Upper lobe of left lung (tissue), 6 donors: ENCODE data around the gene TNFRSF8. TPM values are rescaled to one million over a fixed set of nuclear protein-coding genes. Genes with fewer than 3 reads are reported as not detected.

Experiments used
- ATAC-seq, 2 donors: fragments of 200-7000 bp; cut with Tn5 transposase; one replicate each; pipeline ENCODE4 v1.9.1; 2022; ENCODE audit warnings: mild to moderate bottlenecking in 2 of 2, moderate library complexity in 2 of 2; ENCODE audit not compliant: low FRiP score in 2 of 2
- DNase-seq, 2 donors: peaks; one replicate each; pipeline ENCODE4 v3.0.0-alpha.2; 2019 to 2020
- H3K27ac ChIP-seq, 4 donors: fragments of 200-600 bp; sonication (generic); one replicate each; pipeline ENCODE4 v1.5.1; 2016 to 2019
- H3K27me3 ChIP-seq, 4 donors: fragments of 200-600 bp; sonication (generic); one replicate each; pipeline ENCODE4 v1.5.1; 2017 to 2019
- H3K36me3 ChIP-seq, 4 donors: fragments of 200-600 bp; sonication (generic); one replicate each; pipeline ENCODE4 v1.5.1; 2016 to 2019
- H3K4me1 ChIP-seq, 4 donors: fragments of 200-600 bp; sonication (generic); one replicate each; pipeline ENCODE4 v1.5.1; 2018 to 2019
- H3K4me3 ChIP-seq, 4 donors: fragments of 200-600 bp; sonication (generic); one replicate each; pipeline ENCODE4 v1.5.1; 2017 to 2019; ENCODE audit warnings: mild to moderate bottlenecking in 2 of 4, moderate library complexity in 1 of 4
- H3K9me3 ChIP-seq, 4 donors: fragments of 200-600 bp; sonication (generic); one replicate each; pipeline ENCODE4 v1.5.1; 2018 to 2019
- CTCF ChIP-seq, 6 experiments: fragments of 450-650 bp in 4 of 6; fragments of 200-600 bp in 2 of 6; sonication (generic) in 2 of 6; IDR thresholded peaks; one replicate each; pipeline ENCODE4 v1.5.1; 2016 to 2019; ENCODE audit warnings: antibody characterized with exemption in 6 of 6
- EP300 ChIP-seq, 4 donors: sonication (generic); formaldehyde crosslinking; IDR thresholded peaks; one replicate each; pipeline ENCODE4 v1.5.1; 2017; ENCODE audit warnings: antibody characterized with exemption in 4 of 4, control low read depth in 2 of 4
- POLR2A ChIP-seq, 4 donors: fragments of 450-650 bp; IDR thresholded peaks; one replicate each; pipeline ENCODE4 v1.5.1; 2016 to 2017; ENCODE audit warnings: antibody characterized with exemption in 4 of 4, mild to moderate bottlenecking in 2 of 4
- POLR2AphosphoS5 ChIP-seq, 2 donors: sonication (generic); formaldehyde crosslinking; IDR thresholded peaks; one replicate each; pipeline ENCODE4 v1.5.1; 2017; ENCODE audit warnings: antibody characterized with exemption in 2 of 2
- WGBS, 2 donors: methylation state at CpG; one replicate each; pipeline ENCODE4 v1.1.5; 2017 to 2018; 5-methylcytosine and 5-hydroxymethylcytosine counted together
- total RNA-seq, 6 donors: library from RNA; depleted of rRNA in 4 of 6; stranded (reverse); fragments of >200 nt in 4 of 6; gene quantifications; one replicate each; pipeline versions ENCODE4 v1.1.0 to v1.2.1, GENCODE V29; 2016 to 2021
- donor health status: DM: no; HTN: no; CAD: no; lungs with moderate emphysema.
- donor health status: DM: no; HTN: yes; CAD: no; lungs with severe emphysema.

TNFRSF8 gene
- total RNA-seq, 6 donors from 2014 or later = 0.22 to 3.3 (median 1.2) TPM

- H3K27me3 ChIP-seq = no peaks in the 10 kb centered on the region
- no peak overlapping the region for H3K27ac ChIP-seq
- H3K4me3 ChIP-seq = no peak overlapping the region
- no peaks in the 10 kb centered on the region for H3K36me3 ChIP-seq
- TF ChIP-seq EP300 (IDR thresholded peaks at IDR 0.05) (no peak), POLR2A (IDR thresholded peaks at IDR 0.05) (no peak), POLR2AphosphoS5 (IDR thresholded peaks at IDR 0.05) (no peak), CTCF (IDR thresholded peaks at IDR 0.05) (no peak)
- peaks cover 0 to 4% (median 2%) of the 10 kb centered on the region in 4 donors for H3K4me1 ChIP-seq
- 85 to 88% methylated on average over 6 of the region's 6 CpGs for WGBS, 2 donors
- DNase-seq (no peak), ATAC-seq (no peak)
- peaks cover 0 to 10% (median 0%) of the 10 kb centered on the region in 4 donors for H3K9me3 ChIP-seq
These were observed 17.1 kb downstream of the TNFRSF8 start for GRCh38 chr1:12080156-12080555.

GRCh38 chr1:12080773-12081556 is 17.9 kb downstream of the TNFRSF8 start:
- Histone ChIP-seq H3K4me1 (peaks cover 0 to 4% (median 2%) of the 10 kb centered on the region in 4 donors), H3K9me3 (peaks cover 0 to 10% (median 0%) of the 10 kb centered on the region in 4 donors), H3K36me3 (no peaks in the 10 kb centered on the region), H3K27ac (no peak overlapping the region), H3K4me3 (no peak overlapping the region), H3K27me3 (no peaks in the 10 kb centered on the region)
- ATAC-seq = peak in 1 of 2 donors; percentile 7
- no peak for TF ChIP-seq POLR2AphosphoS5 (IDR thresholded peaks at IDR 0.05)
- no peak for TF ChIP-seq CTCF (IDR thresholded peaks at IDR 0.05)
- TF ChIP-seq POLR2A (IDR thresholded peaks at IDR 0.05) = no peak
- no peak for TF ChIP-seq EP300 (IDR thresholded peaks at IDR 0.05)
- no peak for DNase-seq
- 88 to 95% methylated on average over 7 to 9 of the region's 9 CpGs for WGBS, 2 donors

- Histone ChIP-seq H3K27me3 (no peaks in the 10 kb centered on the region), H3K4me1 (peaks cover 0 to 4% (median 2%) of the 10 kb centered on the region in 4 donors), H3K36me3 (no peaks in the 10 kb centered on the region), H3K27ac (no peak overlapping the region), H3K9me3 (peaks cover 0 to 10% (median 0%) of the 10 kb centered on the region in 4 donors), H3K4me3 (no peak overlapping the region)
- ATAC-seq = no peak
- no peak for DNase-seq
- no peak for TF ChIP-seq POLR2AphosphoS5 (IDR thresholded peaks at IDR 0.05)
- no peak for TF ChIP-seq CTCF (IDR thresholded peaks at IDR 0.05)
- no peak for TF ChIP-seq EP300 (IDR thresholded peaks at IDR 0.05)
- TF ChIP-seq POLR2A (IDR thresholded peaks at IDR 0.05) = no peak
- WGBS, 2 donors = 89 to 90% methylated on average over 7 of the region's 7 CpGs
These were observed 18.7 kb downstream of the TNFRSF8 start for GRCh38 chr1:12081648-12082396.

- no peak overlapping the region for H3K4me3 ChIP-seq
- H3K36me3 ChIP-seq = no peaks in the 10 kb centered on the region
- DNase-seq = no peak
- 88% methylated on average over 4 of the region's 4 CpGs for WGBS, 2 donors
- no peak for ATAC-seq
- TF ChIP-seq POLR2AphosphoS5 (IDR thresholded peaks at IDR 0.05) (no peak), POLR2A (IDR thresholded peaks at IDR 0.05) (no peak), EP300 (IDR thresholded peaks at IDR 0.05) (no peak), CTCF (IDR thresholded peaks at IDR 0.05) (no peak)
- H3K27ac ChIP-seq = no peak overlapping the region
- H3K9me3 ChIP-seq = peaks cover 0 to 10% (median 0%) of the 10 kb centered on the region in 4 donors
- peaks cover 0 to 4% (median 2%) of the 10 kb centered on the region in 4 donors for H3K4me1 ChIP-seq
- H3K27me3 ChIP-seq = no peaks in the 10 kb centered on the region
These were observed 19.9 kb downstream of the TNFRSF8 start for GRCh38 chr1:12082988-12083387.
